ENCODE measurements around the gene MAP4K3.

MAP4K3 gene

DNA sequence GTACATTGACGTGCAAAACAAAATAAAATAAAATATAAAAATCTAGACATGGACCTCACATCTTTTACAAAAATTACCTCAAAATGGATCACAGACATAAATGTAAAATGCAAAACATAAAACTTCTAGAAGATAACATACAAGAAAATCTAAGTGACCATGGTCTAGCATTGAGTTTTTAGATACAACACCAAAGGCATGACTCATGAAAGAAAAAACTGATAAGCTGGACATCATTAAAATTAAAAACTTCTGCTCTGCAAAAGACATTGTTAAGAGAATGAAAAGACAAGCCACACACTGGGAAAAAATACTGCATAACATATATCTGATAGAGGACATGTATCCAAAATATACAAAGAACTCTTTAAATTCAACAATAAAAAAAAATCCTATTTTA lies 14.4 kb downstream of the MAP4K3 start:
- no peak overlapping the region for H3K4me3 ChIP-seq (ENCODE audit: low read depth, low read length)
- TF ChIP-seq MYC (IDR thresholded peaks at IDR 0.05; ENCODE audit: low read depth, low read length) = no peak
- no peak for TF ChIP-seq POLR2A (IDR thresholded peaks at IDR 0.05; ENCODE audit: extremely low read depth, insufficient read length)
- TF ChIP-seq, protein P1, sequence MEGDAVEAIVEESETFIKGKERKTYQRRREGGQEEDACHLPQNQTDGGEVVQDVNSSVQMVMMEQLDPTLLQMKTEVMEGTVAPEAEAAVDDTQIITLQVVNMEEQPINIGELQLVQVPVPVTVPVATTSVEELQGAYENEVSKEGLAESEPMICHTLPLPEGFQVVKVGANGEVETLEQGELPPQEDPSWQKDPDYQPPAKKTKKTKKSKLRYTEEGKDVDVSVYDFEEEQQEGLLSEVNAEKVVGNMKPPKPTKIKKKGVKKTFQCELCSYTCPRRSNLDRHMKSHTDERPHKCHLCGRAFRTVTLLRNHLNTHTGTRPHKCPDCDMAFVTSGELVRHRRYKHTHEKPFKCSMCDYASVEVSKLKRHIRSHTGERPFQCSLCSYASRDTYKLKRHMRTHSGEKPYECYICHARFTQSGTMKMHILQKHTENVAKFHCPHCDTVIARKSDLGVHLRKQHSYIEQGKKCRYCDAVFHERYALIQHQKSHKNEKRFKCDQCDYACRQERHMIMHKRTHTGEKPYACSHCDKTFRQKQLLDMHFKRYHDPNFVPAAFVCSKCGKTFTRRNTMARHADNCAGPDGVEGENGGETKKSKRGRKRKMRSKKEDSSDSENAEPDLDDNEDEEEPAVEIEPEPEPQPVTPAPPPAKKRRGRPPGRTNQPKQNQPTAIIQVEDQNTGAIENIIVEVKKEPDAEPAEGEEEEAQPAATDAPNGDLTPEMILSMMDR (IDR thresholded peaks at IDR 0.05; ENCODE audit: low read depth, low read length) = no peak
- TF ChIP-seq, protein P2, sequence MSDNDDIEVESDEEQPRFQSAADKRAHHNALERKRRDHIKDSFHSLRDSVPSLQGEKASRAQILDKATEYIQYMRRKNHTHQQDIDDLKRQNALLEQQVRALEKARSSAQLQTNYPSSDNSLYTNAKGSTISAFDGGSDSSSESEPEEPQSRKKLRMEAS (IDR thresholded peaks at IDR 0.05; ENCODE audit: low read depth, low read length) = no peak
- no peak for DNase-seq (ENCODE audit: low read depth)

DNA sequence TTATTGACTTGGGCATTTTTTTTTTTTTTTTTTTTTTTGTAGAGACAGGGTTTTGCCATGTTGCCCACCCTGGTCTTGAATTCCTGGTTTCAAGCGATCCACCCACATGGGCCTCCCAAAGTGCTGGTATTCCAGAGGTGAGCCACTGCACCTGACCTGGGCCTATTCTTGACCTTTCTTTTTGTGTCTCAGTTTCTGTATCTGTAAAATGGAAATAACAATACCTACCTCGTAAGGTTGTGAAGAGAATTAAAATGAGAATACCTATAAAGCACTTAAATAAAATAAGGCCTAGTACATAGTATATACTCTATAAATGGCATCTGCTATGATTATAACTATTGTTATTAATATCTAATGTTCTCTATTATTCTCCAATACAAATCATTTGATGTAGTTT lies 15.7 kb downstream of the MAP4K3 start:
- TF ChIP-seq MYC (IDR thresholded peaks at IDR 0.05; ENCODE audit: low read depth, low read length) (no peak), POLR2A (IDR thresholded peaks at IDR 0.05; ENCODE audit: extremely low read depth, insufficient read length) (no peak)
- TF ChIP-seq, protein P1 (IDR thresholded peaks at IDR 0.05; ENCODE audit: low read depth, low read length) = no peak
- TF ChIP-seq, protein P2 (IDR thresholded peaks at IDR 0.05; ENCODE audit: low read depth, low read length) = no peak
- H3K4me3 ChIP-seq (ENCODE audit: low read depth, low read length) = no peak overlapping the region
- no peak for DNase-seq (ENCODE audit: low read depth)

DNA sequence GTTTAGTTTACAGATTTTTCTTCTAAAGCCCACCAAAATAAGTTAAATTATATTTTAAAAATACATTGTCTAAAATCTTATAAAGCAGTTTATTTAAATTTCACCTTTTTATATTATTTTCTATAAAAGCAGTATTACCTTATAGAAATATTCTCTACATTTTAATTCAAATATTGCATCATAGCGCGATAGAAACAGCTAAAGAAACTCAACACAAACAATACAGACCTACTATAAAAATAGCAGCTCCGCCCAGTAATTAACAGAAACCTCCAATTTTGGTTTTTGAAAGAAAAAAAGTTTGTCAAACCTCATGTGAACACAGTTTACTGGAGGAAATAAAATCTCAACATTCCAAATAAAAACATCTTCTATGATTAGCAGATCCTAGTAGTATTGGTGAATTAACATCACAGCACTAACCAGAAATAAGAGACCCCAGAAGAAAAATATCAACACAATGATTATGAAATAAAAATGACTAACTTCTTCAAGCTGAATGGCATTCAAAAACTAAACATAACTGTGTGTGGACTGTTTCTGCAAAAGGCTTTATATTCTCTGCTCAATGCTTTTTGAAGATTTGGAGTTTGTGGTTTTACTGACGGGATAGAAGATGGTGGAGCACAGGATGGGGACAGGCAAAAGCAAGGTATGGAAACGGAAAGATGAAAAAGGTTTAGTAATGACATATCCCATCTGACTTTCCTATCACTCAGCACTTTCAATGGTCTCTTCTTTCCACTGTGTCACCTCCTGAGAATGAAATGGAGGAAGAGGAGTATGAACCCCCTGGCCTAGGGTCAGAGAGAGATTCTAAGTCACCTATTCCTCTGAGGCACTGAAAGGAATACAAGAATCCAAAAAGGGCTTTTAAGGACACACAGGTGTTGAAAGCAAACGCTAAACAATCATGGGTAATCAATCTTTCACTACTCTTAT lies 17.5 kb downstream of the MAP4K3 start:
- DNase-seq (ENCODE audit: low read depth) = no peak
- TF ChIP-seq, protein P1 (IDR thresholded peaks at IDR 0.05; ENCODE audit: low read depth, low read length) = no peak
- TF ChIP-seq MYC (IDR thresholded peaks at IDR 0.05; ENCODE audit: low read depth, low read length) (no peak), POLR2A (IDR thresholded peaks at IDR 0.05; ENCODE audit: extremely low read depth, insufficient read length) (no peak)
- TF ChIP-seq, protein P2 (IDR thresholded peaks at IDR 0.05; ENCODE audit: low read depth, low read length) = no peak
- no peak overlapping the region for H3K4me3 ChIP-seq (ENCODE audit: low read depth, low read length)

DNA sequence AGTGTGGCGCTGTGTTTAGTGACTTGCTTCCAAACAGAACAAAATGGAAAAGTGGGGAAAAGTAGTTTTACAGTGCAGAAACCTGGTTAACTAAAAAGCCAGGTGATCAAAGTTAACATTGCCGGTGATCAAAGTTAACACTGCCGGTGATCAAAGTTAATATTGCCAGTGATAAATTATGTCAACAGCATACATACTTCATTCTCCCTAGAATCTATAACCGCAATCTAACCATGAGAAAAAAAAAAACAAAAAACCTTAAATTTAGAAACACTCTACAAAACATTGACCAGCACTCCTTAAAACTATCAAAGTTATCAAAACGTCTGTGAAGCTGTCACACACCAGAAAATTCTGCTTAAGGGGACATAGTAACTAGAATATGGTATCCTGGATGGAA lies 18.6 kb downstream of the MAP4K3 start:
- no peak for TF ChIP-seq POLR2A (IDR thresholded peaks at IDR 0.05; ENCODE audit: extremely low read depth, insufficient read length)
- TF ChIP-seq MYC (IDR thresholded peaks at IDR 0.05; ENCODE audit: low read depth, low read length) = no peak
- TF ChIP-seq, protein P1 (IDR thresholded peaks at IDR 0.05; ENCODE audit: low read depth, low read length) = no peak
- TF ChIP-seq, protein P2 (IDR thresholded peaks at IDR 0.05; ENCODE audit: low read depth, low read length) = no peak
- no peak overlapping the region for H3K4me3 ChIP-seq (ENCODE audit: low read depth, low read length)
- no peak for DNase-seq (ENCODE audit: low read depth)

DNA sequence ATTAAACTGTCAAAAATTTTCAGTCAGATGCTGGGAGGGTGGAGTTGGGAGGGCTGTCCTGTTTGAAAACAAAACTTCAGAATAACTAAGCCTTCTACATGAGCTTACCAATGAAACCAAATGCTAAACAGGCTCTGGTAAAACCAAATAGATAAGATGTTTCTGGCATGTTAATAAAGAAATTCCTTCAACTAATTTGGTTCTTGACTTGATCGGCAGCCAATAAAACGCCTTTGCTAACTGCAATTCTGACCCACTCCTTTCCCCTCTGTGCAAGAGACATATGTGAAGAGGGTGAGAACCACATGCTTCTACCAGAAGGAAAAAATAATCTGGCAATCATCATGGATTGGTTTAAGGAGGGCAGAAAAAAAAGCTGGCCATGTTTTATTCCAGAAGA lies 20.9 kb downstream of the MAP4K3 start:
- TF ChIP-seq, protein P1 (IDR thresholded peaks at IDR 0.05; ENCODE audit: low read depth, low read length) = no peak
- TF ChIP-seq MYC (IDR thresholded peaks at IDR 0.05; ENCODE audit: low read depth, low read length) (no peak), POLR2A (IDR thresholded peaks at IDR 0.05; ENCODE audit: extremely low read depth, insufficient read length) (no peak)
- TF ChIP-seq, protein P2 (IDR thresholded peaks at IDR 0.05; ENCODE audit: low read depth, low read length) = no peak
- DNase-seq (ENCODE audit: low read depth) = no peak
- no peak overlapping the region for H3K4me3 ChIP-seq (ENCODE audit: low read depth, low read length)
